Measurements from ENCODE around the gene SCNM1. TPM values are rescaled to one million over a fixed set of nuclear protein-coding genes. Genes with fewer than 3 reads are reported as not detected.

SCNM1 gene
- total and polyA plus RNA-seq, 4 donors, result 26.1 to 59.3 (median 55.3) TPM

- Histone ChIP-seq H3K9me3 (ENCODE audit: control insufficient read depth, insufficient read depth, low read length) (no peaks in the 10 kb centered on the region), H3K36me3 (ENCODE audit: control insufficient read depth, insufficient read depth, low read length) (peaks cover 71% of the 10 kb centered on the region), H3K4me1 (ENCODE audit: control insufficient read depth, insufficient read depth, low read length) (peaks cover 21% of the 10 kb centered on the region), H3K27me3 (ENCODE audit: control insufficient read depth, insufficient read depth, low read length) (peaks cover 2% of the 10 kb centered on the region), H3K27ac (ENCODE audit: low read depth, low read length) (no peak overlapping the region), H3K4me3 (ENCODE audit: low read depth, low read length) (no peak overlapping the region)
- no CpG with 5 or more reads among the region's 3 CpGs for WGBS (ENCODE audit: insufficient coverage)
- DNase-seq (ENCODE audit: low read depth in 4 of 6, low spot score in 6 of 6), result no peak
Measured at GRCh38 chr1:151134396-151134795, 31.5 kb upstream of the SCNM1 start.

DNA sequence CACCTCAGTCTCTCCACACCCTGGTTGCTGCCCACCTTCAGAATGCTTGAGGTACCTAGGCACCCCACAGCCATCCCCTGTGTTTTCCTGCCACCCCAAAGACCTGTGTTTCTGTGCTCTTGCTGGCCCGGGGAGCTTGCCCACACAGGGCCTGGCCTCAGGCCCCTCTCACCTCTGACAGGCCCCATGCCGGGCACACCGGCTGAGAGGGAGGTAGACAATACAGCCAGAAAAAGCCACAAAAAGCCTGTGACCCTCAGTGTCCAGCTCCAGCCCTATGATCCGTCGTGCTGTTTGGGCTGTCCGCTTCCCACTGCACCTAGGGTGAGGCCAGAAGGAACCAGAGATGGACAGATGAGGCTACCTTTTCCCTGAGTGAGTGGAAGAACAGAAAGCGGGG, 31.0 kb upstream of the SCNM1 start:
- Histone ChIP-seq H3K36me3 (ENCODE audit: control insufficient read depth, insufficient read depth, low read length) (peaks cover 77% of the 10 kb centered on the region), H3K4me3 (ENCODE audit: low read depth, low read length) (no peak overlapping the region), H3K27ac (ENCODE audit: low read depth, low read length) (no peak overlapping the region), H3K27me3 (ENCODE audit: control insufficient read depth, insufficient read depth, low read length) (peaks cover 2% of the 10 kb centered on the region), H3K9me3 (ENCODE audit: control insufficient read depth, insufficient read depth, low read length) (no peaks in the 10 kb centered on the region), H3K4me1 (ENCODE audit: control insufficient read depth, insufficient read depth, low read length) (peaks cover 21% of the 10 kb centered on the region)
- DNase-seq (ENCODE audit: low read depth in 4 of 6, low spot score in 6 of 6), result no peak
- 93% methylated on average over 4 of the region's 7 CpGs for WGBS (ENCODE audit: insufficient coverage)

DNA sequence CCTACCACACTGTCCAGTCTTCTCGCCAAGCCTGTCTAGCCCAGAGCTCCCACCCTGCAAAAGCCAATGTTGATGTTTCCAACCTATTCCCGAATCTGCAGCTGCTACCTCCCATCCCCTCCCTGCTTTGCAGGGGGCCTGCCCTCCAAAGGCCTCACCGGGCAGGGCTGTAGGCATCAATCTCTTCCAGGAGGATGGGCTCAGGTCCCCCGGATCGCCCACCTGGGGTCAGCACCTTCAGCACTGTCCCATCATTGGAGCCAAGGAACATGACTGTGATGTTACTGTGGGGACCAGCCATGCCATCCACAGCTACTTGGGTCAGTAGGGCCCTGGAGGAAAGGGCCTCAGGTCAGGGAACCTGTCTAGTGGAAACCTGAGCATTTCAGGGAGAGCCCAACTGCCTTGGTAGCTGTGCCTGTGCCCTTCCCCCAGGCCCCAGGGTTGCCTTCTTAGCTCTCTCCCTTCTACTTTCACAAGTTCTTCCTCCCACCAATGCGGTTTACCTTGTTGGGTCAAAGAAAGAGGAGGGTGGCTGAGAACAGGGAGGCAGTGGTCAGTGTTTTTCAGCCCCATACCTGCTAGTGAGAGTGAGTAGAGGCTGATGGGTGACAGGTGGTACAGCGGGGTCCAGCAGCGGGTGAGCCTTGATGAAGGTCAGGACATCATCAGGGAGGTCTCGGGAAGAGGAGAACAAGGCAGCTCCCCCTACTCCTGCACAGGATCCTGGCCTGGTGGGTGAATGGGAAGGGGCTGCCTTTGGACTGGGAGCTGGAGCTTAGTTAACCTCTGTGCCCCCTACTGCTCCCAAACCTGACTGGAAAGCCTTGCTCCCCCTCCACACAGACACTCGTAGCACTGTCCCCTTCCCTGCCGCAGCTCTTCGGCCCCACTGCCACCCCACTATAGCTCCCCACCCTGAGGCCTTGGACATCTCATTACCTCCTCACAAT, 30.2 kb upstream of the SCNM1 start:
- WGBS (ENCODE audit: insufficient coverage), result 91% methylated on average over 10 of the region's 12 CpGs
- Histone ChIP-seq H3K27me3 (ENCODE audit: control insufficient read depth, insufficient read depth, low read length) (peaks cover 2% of the 10 kb centered on the region), H3K27ac (ENCODE audit: low read depth, low read length) (no peak overlapping the region), H3K9me3 (ENCODE audit: control insufficient read depth, insufficient read depth, low read length) (no peaks in the 10 kb centered on the region), H3K4me3 (ENCODE audit: low read depth, low read length) (no peak overlapping the region), H3K36me3 (ENCODE audit: control insufficient read depth, insufficient read depth, low read length) (peaks cover 80% of the 10 kb centered on the region), H3K4me1 (ENCODE audit: control insufficient read depth, insufficient read depth, low read length) (peaks cover 21% of the 10 kb centered on the region)
- no peak for DNase-seq (ENCODE audit: low read depth in 4 of 6, low spot score in 6 of 6)

GRCh38 chr1:151137789-151138188, 28.2 kb upstream of the SCNM1 start:
- WGBS (ENCODE audit: insufficient coverage), result 96% methylated on average over 7 of the region's 7 CpGs
- peaks cover 87% of the 10 kb centered on the region for H3K36me3 ChIP-seq (ENCODE audit: control insufficient read depth, insufficient read depth, low read length)

DNA sequence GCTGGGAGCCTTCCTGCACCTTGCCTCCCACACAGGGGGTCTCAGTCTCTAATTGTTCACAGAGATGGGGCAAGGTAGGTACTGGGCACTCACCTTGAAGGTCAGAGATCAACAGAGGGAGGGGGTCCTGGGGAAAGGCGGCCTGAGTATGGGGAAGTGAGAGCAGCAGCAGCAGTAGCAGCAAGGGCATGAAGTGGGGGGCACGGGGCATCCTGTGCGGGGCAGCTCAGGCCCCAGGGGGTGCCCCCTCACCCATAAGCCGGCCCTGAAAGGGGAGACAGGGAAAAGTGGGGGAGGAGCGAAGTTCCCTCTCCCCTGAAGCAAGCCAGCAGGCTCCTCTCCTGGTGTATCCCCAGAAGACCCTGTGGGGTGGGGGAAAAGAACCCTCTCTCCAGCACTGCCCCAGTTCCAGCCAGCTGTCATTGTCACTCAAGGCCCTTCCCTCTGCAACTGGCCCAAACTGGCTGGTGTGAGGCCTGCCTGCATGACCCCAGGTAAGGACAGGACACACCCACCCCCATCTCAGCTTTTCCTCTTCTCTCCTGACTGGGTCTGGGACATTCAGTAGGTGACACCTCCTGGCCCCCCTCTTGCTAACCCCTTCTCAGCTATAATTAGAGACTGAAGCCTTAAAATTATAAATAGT, 23.4 kb upstream of the SCNM1 start:
- no peak overlapping the region for H3K27ac ChIP-seq (ENCODE audit: low read depth, low read length)
- H3K4me3 ChIP-seq (ENCODE audit: low read depth, low read length), result no peak overlapping the region
- WGBS (ENCODE audit: insufficient coverage), result 75% methylated on average over 2 of the region's 5 CpGs
- H3K4me1 ChIP-seq (ENCODE audit: control insufficient read depth, insufficient read depth, low read length), result peaks cover 47% of the 10 kb centered on the region
- peaks cover 50% of the 10 kb centered on the region for H3K36me3 ChIP-seq (ENCODE audit: control insufficient read depth, insufficient read depth, low read length)
- no peak for DNase-seq (ENCODE audit: low read depth in 4 of 6, low spot score in 6 of 6)
- no peaks in the 10 kb centered on the region for H3K27me3 ChIP-seq (ENCODE audit: control insufficient read depth, insufficient read depth, low read length)
- no peaks in the 10 kb centered on the region for H3K9me3 ChIP-seq (ENCODE audit: control insufficient read depth, insufficient read depth, low read length)

More at GRCh38 chr1:151137789-151138188, 28.2 kb upstream of the SCNM1 start:
- DNase-seq (ENCODE audit: low read depth in 4 of 6, low spot score in 6 of 6), result no peak
- H3K4me1 ChIP-seq (ENCODE audit: control insufficient read depth, insufficient read depth, low read length), result peaks cover 10% of the 10 kb centered on the region
- H3K27me3 ChIP-seq (ENCODE audit: control insufficient read depth, insufficient read depth, low read length), result no peaks in the 10 kb centered on the region
- no peaks in the 10 kb centered on the region for H3K9me3 ChIP-seq (ENCODE audit: control insufficient read depth, insufficient read depth, low read length)
- no peak overlapping the region for H3K4me3 ChIP-seq (ENCODE audit: low read depth, low read length)
- no peak overlapping the region for H3K27ac ChIP-seq (ENCODE audit: low read depth, low read length)

- Histone ChIP-seq H3K36me3 (ENCODE audit: control insufficient read depth, insufficient read depth, low read length) (peaks cover 45% of the 10 kb centered on the region), H3K9me3 (ENCODE audit: control insufficient read depth, insufficient read depth, low read length) (no peaks in the 10 kb centered on the region), H3K27ac (ENCODE audit: low read depth, low read length) (no peak overlapping the region), H3K4me3 (ENCODE audit: low read depth, low read length) (no peak overlapping the region), H3K27me3 (ENCODE audit: control insufficient read depth, insufficient read depth, low read length) (no peaks in the 10 kb centered on the region), H3K4me1 (ENCODE audit: control insufficient read depth, insufficient read depth, low read length) (peaks cover 47% of the 10 kb centered on the region)
- whole genome bisulfite sequencing (ENCODE audit: insufficient coverage), result 69% methylated on average over 6 of the region's 7 CpGs
- DNase-seq (ENCODE audit: low read depth in 4 of 6, low spot score in 6 of 6), result no peak
Measured at GRCh38 chr1:151143057-151143435, 22.9 kb upstream of the SCNM1 start.

- no peak overlapping the region for H3K4me3 ChIP-seq (ENCODE audit: low read depth, low read length)
- H3K27me3 ChIP-seq (ENCODE audit: control insufficient read depth, insufficient read depth, low read length), result no peaks in the 10 kb centered on the region
- H3K27ac ChIP-seq (ENCODE audit: low read depth, low read length), result no peak overlapping the region
- DNase-seq (ENCODE audit: low read depth in 4 of 6, low spot score in 6 of 6), result no peak
- H3K9me3 ChIP-seq (ENCODE audit: control insufficient read depth, insufficient read depth, low read length), result no peaks in the 10 kb centered on the region
- WGBS (ENCODE audit: insufficient coverage), result 0% methylated on average over 2 of the region's 5 CpGs
- H3K36me3 ChIP-seq (ENCODE audit: control insufficient read depth, insufficient read depth, low read length), result peaks cover 35% of the 10 kb centered on the region
- peaks cover 47% of the 10 kb centered on the region for H3K4me1 ChIP-seq (ENCODE audit: control insufficient read depth, insufficient read depth, low read length)
Measured at GRCh38 chr1:151143986-151144385, 22.0 kb upstream of the SCNM1 start.

GRCh38 chr1:151144474-151145303, 21.3 kb upstream of the SCNM1 start:
- Histone ChIP-seq H3K27ac (ENCODE audit: low read depth, low read length) (no peak overlapping the region), H3K4me1 (ENCODE audit: control insufficient read depth, insufficient read depth, low read length) (peaks cover 47% of the 10 kb centered on the region), H3K36me3 (ENCODE audit: control insufficient read depth, insufficient read depth, low read length) (peaks cover 31% of the 10 kb centered on the region), H3K27me3 (ENCODE audit: control insufficient read depth, insufficient read depth, low read length) (no peaks in the 10 kb centered on the region), H3K4me3 (ENCODE audit: low read depth, low read length) (peak overlapping the region; percentile 61), H3K9me3 (ENCODE audit: control insufficient read depth, insufficient read depth, low read length) (no peaks in the 10 kb centered on the region)
- DNase-seq (ENCODE audit: low read depth in 4 of 6, low spot score in 6 of 6), result peak in 2 of 6 donors; percentile 40
- 64% methylated on average over 2 of the region's 7 CpGs for WGBS (ENCODE audit: insufficient coverage)

GRCh38 chr1:151145304-151146071, 20.5 kb upstream of the SCNM1 start:
- DNase-seq (ENCODE audit: low read depth in 4 of 6, low spot score in 6 of 6), result peak in 2 of 6 donors; percentile 60
- Histone ChIP-seq H3K27me3 (ENCODE audit: control insufficient read depth, insufficient read depth, low read length) (no peaks in the 10 kb centered on the region), H3K36me3 (ENCODE audit: control insufficient read depth, insufficient read depth, low read length) (peaks cover 26% of the 10 kb centered on the region), H3K4me3 (ENCODE audit: low read depth, low read length) (peak overlapping the region; percentile 61), H3K27ac (ENCODE audit: low read depth, low read length) (peak overlapping the region; percentile 65), H3K4me1 (ENCODE audit: control insufficient read depth, insufficient read depth, low read length) (peaks cover 47% of the 10 kb centered on the region), H3K9me3 (ENCODE audit: control insufficient read depth, insufficient read depth, low read length) (no peaks in the 10 kb centered on the region)
- WGBS (ENCODE audit: insufficient coverage), result 4% methylated on average over 41 of the region's 43 CpGs
